Brain microvascular endothelial cell (primary cell): ENCODE data around the gene ZNF467.
A peak's percentile ranks its signal among the peaks of the same experiment; 100 is the strongest.

Experiments used
- DNase-seq: peaks from one replicate; pipeline ENCODE4 v3.0.0-alpha.2; 2020
- H3K27ac ChIP-seq: fragments of 250-450 bp; sonication (Bioruptor Pico); 2 replicates; pipeline ENCODE4 v1.5.1; 2020; ENCODE audit warnings: mild to moderate bottlenecking, moderate library complexity
- H3K27me3 ChIP-seq: fragments of 250-450 bp; sonication (Bioruptor Pico); replicated peaks from 2 replicates; pipeline ENCODE4 v1.5.1; 2020; ENCODE audit warnings: mild to moderate bottlenecking
- H3K36me3 ChIP-seq: fragments of 250-450 bp; sonication (Bioruptor Pico); replicated peaks from 2 replicates; pipeline ENCODE4 v1.5.1; 2020; ENCODE audit warnings: mild to moderate bottlenecking
- H3K4me3 ChIP-seq: 2 replicates; pipeline ENCODE4 v1.5.1; 2011; ENCODE audit warnings: low read depth, mild to moderate bottlenecking, control low read depth, low read length, moderate library complexity
- CTCF ChIP-seq: IDR thresholded peaks from 2 replicates; pipeline ENCODE4 v1.5.1; 2011; ENCODE audit warnings: low read depth, mild to moderate bottlenecking, moderate library complexity, low read length, control low read depth, inconsistent platforms; ENCODE audit errors: missing control alignments
- in situ Hi-C: cut with HindIII; loops from 2 replicates; pipeline ENCODE4 v1.10.0; 2017; ENCODE audit warnings: low sequenced_read_pairs, low pct_ligation_motif_present

Gene ZNF467

GRCh38 chr7:149718730-149719049 lies 54.7 kb downstream of the ZNF467 start:
- no peak for DNase-seq
- TF ChIP-seq CTCF: no peak
- H3K27me3 ChIP-seq: no peaks in the 10 kb centered on the region
- no peak overlapping the region for H3K4me3 ChIP-seq
- H3K27ac ChIP-seq: no peak overlapping the region
- H3K36me3 ChIP-seq: peaks cover 11% of the 10 kb centered on the region
- in situ Hi-C loops: no loop called here

GRCh38 chr7:149717481-149717880 lies 55.9 kb downstream of the ZNF467 start:
- TF ChIP-seq CTCF: no peak
- H3K36me3 ChIP-seq: peaks cover 9% of the 10 kb centered on the region
- no peaks in the 10 kb centered on the region for H3K27me3 ChIP-seq
- in situ Hi-C loops: no loop called here
- DNase-seq: no peak
- no peak overlapping the region for H3K4me3 ChIP-seq
- H3K27ac ChIP-seq: no peak overlapping the region

GRCh38 chr7:149716932-149717307 lies 56.5 kb downstream of the ZNF467 start:
- Histone ChIP-seq H3K36me3 (peaks cover 8% of the 10 kb centered on the region), H3K27ac (no peak overlapping the region)
- in situ Hi-C loops: no loop called here

DNA sequence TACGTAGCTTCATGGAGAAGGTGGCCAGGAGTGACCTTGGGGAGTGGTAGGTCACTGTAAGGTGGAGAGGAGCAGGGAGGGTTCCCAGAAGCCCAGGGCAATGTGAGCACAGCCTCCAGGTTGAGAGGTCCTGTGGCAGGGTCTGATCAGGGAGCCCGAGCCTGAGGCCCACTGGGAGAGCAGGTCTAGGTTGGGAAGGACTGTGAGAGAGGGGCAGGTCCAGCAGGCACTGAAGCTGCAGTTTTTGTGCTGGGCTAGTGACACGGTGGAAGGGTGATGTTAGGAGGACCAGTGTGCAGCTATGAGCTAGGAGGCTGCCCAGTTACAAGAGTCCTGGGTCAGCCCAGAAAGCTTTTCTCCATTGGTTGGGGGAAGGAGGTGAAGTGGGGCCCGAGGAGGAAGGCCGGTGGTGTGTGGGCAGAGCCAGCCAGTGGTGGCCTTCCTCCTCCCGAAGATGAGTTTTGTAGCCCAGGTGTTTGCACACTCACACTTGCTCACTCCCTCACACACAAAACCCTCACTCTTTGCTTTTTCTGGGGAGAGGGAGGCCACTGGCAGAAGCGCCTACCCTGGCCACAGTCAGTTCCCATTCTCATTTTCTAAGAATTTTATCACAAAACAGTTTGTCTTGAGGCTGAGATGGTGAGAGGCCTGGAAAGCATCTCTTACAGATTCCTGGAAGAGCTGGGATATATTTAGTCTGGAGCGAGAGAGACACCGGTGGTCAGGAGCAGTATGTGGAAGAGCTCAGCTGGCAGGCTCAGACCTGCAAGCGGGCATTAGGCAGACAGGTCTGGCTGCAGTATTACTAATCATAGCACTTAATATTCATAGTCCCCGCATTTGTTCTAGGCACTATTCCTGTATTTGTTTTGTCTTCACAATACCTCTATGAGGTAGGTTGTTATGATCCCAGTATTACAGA lies 57.1 kb downstream of the ZNF467 start:
- Histone ChIP-seq H3K36me3 (peaks cover 4% of the 10 kb centered on the region), H3K4me3 (no peak overlapping the region), H3K27me3 (no peaks in the 10 kb centered on the region), H3K27ac (no peak overlapping the region)
- in situ Hi-C loops: no loop called here
- DNase-seq: no peak
- TF ChIP-seq CTCF: no peak

More at GRCh38 chr7:149716932-149717307, 56.5 kb downstream of the ZNF467 start:
- no peak overlapping the region for H3K4me3 ChIP-seq
- TF ChIP-seq CTCF: no peak
- DNase-seq: no peak
- no peaks in the 10 kb centered on the region for H3K27me3 ChIP-seq

DNA sequence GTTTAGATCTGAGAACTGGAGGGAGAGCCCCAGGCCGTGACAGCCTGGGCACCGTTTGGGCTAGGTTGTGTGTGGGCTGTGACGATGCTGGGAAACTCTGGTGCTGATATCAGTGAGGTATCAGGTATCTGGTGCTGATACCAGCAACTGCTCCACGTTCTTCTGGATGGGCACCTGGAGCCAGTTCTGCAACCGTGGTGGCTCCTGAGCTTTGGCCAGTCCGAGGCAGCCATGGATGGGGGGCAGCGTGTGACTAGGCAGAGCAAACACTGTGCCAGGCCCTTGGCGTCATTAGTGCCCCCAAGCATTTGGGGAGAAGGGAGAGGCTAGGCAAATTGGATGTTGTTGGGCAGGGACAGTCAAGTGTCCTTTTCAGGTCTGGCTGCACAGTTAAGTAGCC lies 57.9 kb downstream of the ZNF467 start:
- in situ Hi-C loops: no loop called here
- peak overlapping the region; percentile 70 for H3K4me3 ChIP-seq
- no peak for DNase-seq
- H3K36me3 ChIP-seq: no peaks in the 10 kb centered on the region
- no peak for TF ChIP-seq CTCF
- H3K27ac ChIP-seq: no peak overlapping the region
- no peaks in the 10 kb centered on the region for H3K27me3 ChIP-seq
